Endothelial cell of umbilical vein (primary cell): ENCODE data around the gene TSKU. TPM values are rescaled to one million over a fixed set of nuclear protein-coding genes. Genes with fewer than 3 reads are reported as not detected.

Experiments used
- BruUV-seq: library from RNA; stranded (reverse); fragments of 400-500 nt; replicated peaks from 2 replicates; lab custom pipeline; 2021; lab: Mats Ljungman, UMichigan
- CTCF ChIA-PET: fragments of 300-600, 350-600 bp; sonication (Branson Sonifier 250); formaldehyde crosslinking; loops from one replicate; lab custom pipeline; 2021; ENCODE audit warnings: antibody characterized with exemption, inconsistent platforms; lab: Charles Lee
- POLR2A ChIA-PET: fragments of 300-600, 350-600 bp; sonication (Branson Sonifier 250); formaldehyde crosslinking; loops from one replicate; lab custom pipeline; 2021; ENCODE audit warnings: antibody characterized with exemption, inconsistent platforms; lab: Charles Lee
- DNase-seq: peaks from one replicate; pipeline ENCODE4 v3.0.0-alpha.2; 2011; ENCODE audit warnings: low read depth, low spot score
- FAIRE-seq: peaks from 2 replicates; lab custom pipeline; 2011; peaks lifted over from hg19 to GRCh38; lab: Jason Lieb, UNC
- H2AFZ ChIP-seq: 2 replicates; pipeline ENCODE4 v1.6.0; 2012; ENCODE audit warnings: low read depth, low read length, control low read depth, inconsistent platforms
- H3K27ac ChIP-seq: 2 replicates; pipeline ENCODE4 v1.5.1; 2011; ENCODE audit warnings: low read depth, mild to moderate bottlenecking, control low read depth, low read length, moderate library complexity; ENCODE audit not compliant: insufficient read depth
- H3K27me3 ChIP-seq, 2 experiments: 2 replicates each; pipeline versions ENCODE4 v1.6.0 to v1.6.1; 2011; ENCODE audit warnings: low read length in 2 of 2, mixed read lengths in 1 of 2; ENCODE audit not compliant: control insufficient read depth in 2 of 2, insufficient read depth in 2 of 2
- H3K36me3 ChIP-seq, 2 experiments: 2 replicates in 1 of 2; 3 replicates in 1 of 2; pipeline ENCODE4 v1.5.1; 2011; ENCODE audit warnings: low read length in 2 of 2, mild to moderate bottlenecking in 1 of 2, moderate library complexity in 1 of 2; ENCODE audit not compliant: control insufficient read depth in 2 of 2, insufficient read depth in 2 of 2; ENCODE audit errors: extremely low read depth in 1 of 2
- H3K4me1 ChIP-seq: 3 replicates; pipeline ENCODE4 v1.5.1; 2011; ENCODE audit warnings: mild to moderate bottlenecking, low read length; ENCODE audit not compliant: control insufficient read depth, insufficient read depth; ENCODE audit errors: extremely low read depth
- H3K4me2 ChIP-seq: 2 replicates; pipeline ENCODE4 v1.6.1; 2011; ENCODE audit warnings: low read length, control low read depth, mixed read lengths; ENCODE audit not compliant: insufficient read depth
- H3K4me3 ChIP-seq, 3 experiments: fragments of 200-600 bp in 1 of 3; sonication (generic), shearing (Covaris generic) in 1 of 3; replicated peaks in 1 of 3; 2 replicates each; pipeline ENCODE4 v1.5.1; 2011 to 2016; ENCODE audit warnings: control low read depth in 3 of 3, low read length in 3 of 3, mild to moderate bottlenecking in 2 of 3, inconsistent platforms in 1 of 3, low read depth in 1 of 3, moderate library complexity in 1 of 3; ENCODE audit not compliant: insufficient read depth in 1 of 3
- H3K79me2 ChIP-seq: 2 replicates; pipeline ENCODE4 v1.6.0; 2012; ENCODE audit warnings: low read length, inconsistent platforms; ENCODE audit not compliant: control insufficient read depth, insufficient read depth
- H3K9ac ChIP-seq: replicated peaks from 2 replicates; pipeline ENCODE3; 2011; ENCODE audit warnings: low read length, control low read depth; ENCODE audit not compliant: insufficient read depth; ENCODE audit errors: extremely low read depth
- H3K9me1 ChIP-seq: replicated peaks from 3 replicates; pipeline ENCODE4 v1.6.0; 2011; ENCODE audit warnings: mild to moderate bottlenecking, low read length; ENCODE audit not compliant: control insufficient read depth, insufficient read depth; ENCODE audit errors: extremely low read depth
- H3K9me3 ChIP-seq: replicated peaks from 2 replicates; pipeline ENCODE4 v1.5.1; 2012; ENCODE audit warnings: low read length, inconsistent platforms; ENCODE audit not compliant: control insufficient read depth, insufficient read depth
- H4K20me1 ChIP-seq: replicated peaks from 2 replicates; pipeline ENCODE3; 2011; ENCODE audit warnings: mild to moderate bottlenecking, low read length; ENCODE audit not compliant: control insufficient read depth, insufficient read depth; ENCODE audit errors: extremely low read depth
- EZH2 ChIP-seq: IDR thresholded peaks from 2 replicates; pipeline ENCODE4 v1.6.1; 2012; ENCODE audit warnings: borderline replicate concordance, low read depth, mild to moderate bottlenecking, moderate library complexity, low read length, inconsistent platforms; ENCODE audit not compliant: severe bottlenecking
- FOS ChIP-seq: IDR thresholded peaks from 2 replicates; pipeline ENCODE4 v1.6.1; 2011; ENCODE audit warnings: mild to moderate bottlenecking, low read length, moderate library complexity, borderline replicate concordance; ENCODE audit not compliant: insufficient read depth
- GATA2 ChIP-seq: IDR thresholded peaks from 2 replicates; pipeline ENCODE4 v1.7.0; 2011; ENCODE audit warnings: low read depth, mild to moderate bottlenecking, moderate library complexity, mixed read lengths, low read length; ENCODE audit not compliant: insufficient read length, insufficient read depth
- JUN ChIP-seq: IDR thresholded peaks from 2 replicates; pipeline ENCODE4 v1.6.1; 2011; ENCODE audit warnings: borderline replicate concordance, low read depth; ENCODE audit not compliant: insufficient read length, insufficient read depth
- MAX ChIP-seq: IDR thresholded peaks from 2 replicates; pipeline ENCODE4 v1.6.1; 2011; ENCODE audit not compliant: insufficient read depth, insufficient read length
- MYC ChIP-seq: IDR thresholded peaks from one replicate; pipeline ENCODE4 v1.6.1; 2011; ENCODE audit warnings: mild to moderate bottlenecking, low read depth, low read length
- POLR2A ChIP-seq: IDR thresholded peaks from 2 replicates; pipeline ENCODE4 v1.6.1; 2012; ENCODE audit warnings: low read depth, mild to moderate bottlenecking, control low read depth, low read length
- POLR2AphosphoS5 ChIP-seq: IDR thresholded peaks from 2 replicates; pipeline ENCODE4 v1.6.1; 2012; ENCODE audit warnings: low read depth, mild to moderate bottlenecking, control low read depth, low read length, moderate library complexity; ENCODE audit not compliant: insufficient read depth
- dilution Hi-C: fragments of 300-500 bp; cut with MboI; formaldehyde crosslinking; loops from one replicate; pipeline ENCODE4 v1.15.0; 2019; ENCODE audit warnings: low sequenced_read_pairs; ENCODE audit not compliant: extremely low pct_ligation_motif_present
- intact Hi-C: fragments of 100-400 bp; cut with micrococcal nuclease; formaldehyde crosslinking; loops from one replicate; pipeline ENCODE4 v1.10.0; 2022
- polyA plus RNA-seq, 4 experiments: library from polyadenylated mRNA; depleted of rRNA in 3 of 4; stranded (reverse) in 3 of 4; unstranded in 1 of 4; fragments of >200 nt; gene quantifications; 2 replicates each; pipeline versions ENCODE4 v1.2.1 to v1.2.3, GENCODE V29; 2011 to 2012; ENCODE audit warnings: missing spikeins in 1 of 4
- total RNA-seq: library from RNA; stranded (reverse); gene quantifications from 2 replicates; pipeline ENCODE4 v1.2.3, GENCODE V29; 2021
- TF ChIP-seq, protein P1 (sequence below), 2 donors: IDR thresholded peaks; 1 replicate in 1 of 2; 2 replicates in 1 of 2; pipeline ENCODE4 v1.5.1; 2011; ENCODE audit warnings: low read length in 2 of 2, mild to moderate bottlenecking in 2 of 2, moderate library complexity in 2 of 2, control low read depth in 1 of 2, inconsistent platforms in 1 of 2, low read depth in 1 of 2; ENCODE audit not compliant: insufficient read depth in 1 of 2; ENCODE audit errors: extremely low read depth in 1 of 2

Gene TSKU
- total and polyA plus RNA-seq, 2 donors (not counting 3 experiments of a cell fraction or from before 2014, with no cell fraction given): 16.2 to 21.2 TPM

DNA sequence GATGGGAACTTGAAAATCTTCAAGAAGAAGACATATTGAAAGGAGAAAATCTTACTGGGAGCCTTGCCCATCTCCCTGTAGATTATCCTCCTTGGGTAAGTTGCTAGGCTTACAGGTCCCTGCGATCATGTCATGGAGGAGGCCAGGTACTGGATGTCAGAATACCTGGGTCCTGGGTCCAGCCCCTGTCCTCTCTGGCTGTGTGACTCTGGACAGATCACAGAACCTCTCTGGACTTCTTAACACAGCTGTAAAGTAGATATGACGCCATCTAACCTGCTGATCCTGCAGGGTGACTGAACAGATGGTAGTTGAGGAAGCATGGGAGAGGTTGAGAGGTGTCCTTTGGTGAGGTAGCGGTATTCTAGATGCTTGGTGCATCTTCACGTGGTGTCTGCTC, 4.1 kb downstream of the TSKU start:
- CTCF ChIA-PET: interaction anchor here (1.8 to 3.0 kb wide), 2 partner anchors 11 to 66 kb away, joined by 7 to 15 read pairs; no protein-coding TSS in a partner anchor
- no peaks in the 10 kb centered on the region for H3K27me3 ChIP-seq
- H3K9me1 ChIP-seq: no peaks in the 10 kb centered on the region
- H3K4me1 ChIP-seq: peaks cover 2% of the 10 kb centered on the region
- no peak overlapping the region for H3K4me2 ChIP-seq
- no peak for FAIRE-seq
- H4K20me1 ChIP-seq: peaks cover 3% of the 10 kb centered on the region
- DNase-seq: no peak
- no peak overlapping the region for H2AFZ ChIP-seq
- H3K27ac ChIP-seq: no peak overlapping the region
- intact Hi-C loops: no loop called here
- TF ChIP-seq, protein P1, sequence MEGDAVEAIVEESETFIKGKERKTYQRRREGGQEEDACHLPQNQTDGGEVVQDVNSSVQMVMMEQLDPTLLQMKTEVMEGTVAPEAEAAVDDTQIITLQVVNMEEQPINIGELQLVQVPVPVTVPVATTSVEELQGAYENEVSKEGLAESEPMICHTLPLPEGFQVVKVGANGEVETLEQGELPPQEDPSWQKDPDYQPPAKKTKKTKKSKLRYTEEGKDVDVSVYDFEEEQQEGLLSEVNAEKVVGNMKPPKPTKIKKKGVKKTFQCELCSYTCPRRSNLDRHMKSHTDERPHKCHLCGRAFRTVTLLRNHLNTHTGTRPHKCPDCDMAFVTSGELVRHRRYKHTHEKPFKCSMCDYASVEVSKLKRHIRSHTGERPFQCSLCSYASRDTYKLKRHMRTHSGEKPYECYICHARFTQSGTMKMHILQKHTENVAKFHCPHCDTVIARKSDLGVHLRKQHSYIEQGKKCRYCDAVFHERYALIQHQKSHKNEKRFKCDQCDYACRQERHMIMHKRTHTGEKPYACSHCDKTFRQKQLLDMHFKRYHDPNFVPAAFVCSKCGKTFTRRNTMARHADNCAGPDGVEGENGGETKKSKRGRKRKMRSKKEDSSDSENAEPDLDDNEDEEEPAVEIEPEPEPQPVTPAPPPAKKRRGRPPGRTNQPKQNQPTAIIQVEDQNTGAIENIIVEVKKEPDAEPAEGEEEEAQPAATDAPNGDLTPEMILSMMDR (IDR thresholded peaks at IDR 0.05; ENCODE audit: extremely low read depth in 1 of 2, insufficient read depth in 1 of 2, low read depth in 1 of 2, low read length in 2 of 2): no peak
- no peak for TF ChIP-seq POLR2A
- no peak for TF ChIP-seq MAX
- TF ChIP-seq JUN: no peak
- no peak for TF ChIP-seq EZH2
- no peak for TF ChIP-seq MYC
- TF ChIP-seq GATA2: no peak
- no peak for TF ChIP-seq POLR2AphosphoS5
- no peak for TF ChIP-seq FOS
- no TSS peak for BruUV-seq
- H3K9ac ChIP-seq: no peak overlapping the region
- H3K79me2 ChIP-seq: peaks cover 41% of the 10 kb centered on the region
- no peaks in the 10 kb centered on the region for H3K9me3 ChIP-seq
- POLR2A ChIA-PET: interaction anchor here (1.1 kb wide), 1 partner anchor 53 kb away, joined by 3 read pairs; no protein-coding TSS in a partner anchor
- dilution Hi-C loops: no loop called here
- no peak overlapping the region for H3K4me3 ChIP-seq
- H3K36me3 ChIP-seq: no peaks in the 10 kb centered on the region
